Neutrophil (primary cell): ENCODE measurements around the gene MAN2B2.
"Not testable (repeated sequence)": the region's sequence is repeated elsewhere in the genome, so short reads cannot be mapped to it uniquely, and the experiment has no call there.

Experiments
- H3K27ac ChIP-seq: fragments of 200-600 bp; sonication (generic); 2 replicates; pipeline ENCODE4 v1.5.1; 2016; ENCODE audit warnings: mild to moderate bottlenecking, moderate library complexity
- H3K27me3 ChIP-seq: fragments of 200-600 bp; sonication (generic); 2 replicates; pipeline ENCODE4 v1.6.0; 2016; ENCODE audit warnings: mild to moderate bottlenecking
- H3K36me3 ChIP-seq: fragments of 200-600 bp; sonication (generic); 2 replicates; pipeline ENCODE4 v1.5.1; 2017
- H3K4me1 ChIP-seq, 2 experiments: fragments of 200-600 bp in 1 of 2; sonication (generic) in 1 of 2; 1 replicate in 1 of 2; 2 replicates in 1 of 2; pipeline versions ENCODE4 v1.5.1 to v1.6.1; 2013 to 2016; ENCODE audit warnings: low read depth in 1 of 2, low read length in 1 of 2, mild to moderate bottlenecking in 1 of 2, moderate library complexity in 1 of 2; ENCODE audit not compliant: control insufficient read depth in 1 of 2, insufficient read depth in 1 of 2
- H3K4me3 ChIP-seq, 2 experiments: fragments of 200-600 bp in 1 of 2; sonication (generic) in 1 of 2; 1 replicate in 1 of 2; 2 replicates in 1 of 2; pipeline ENCODE4 v1.5.1; 2013 to 2016; ENCODE audit warnings: low read depth in 1 of 2, low read length in 1 of 2, mild to moderate bottlenecking in 1 of 2, moderate library complexity in 1 of 2
- H3K9me3 ChIP-seq: fragments of 200-600 bp; sonication (generic); 2 replicates; pipeline ENCODE4 v1.5.1; 2016
- CTCF ChIP-seq: fragments of 200-600 bp; sonication (generic); IDR thresholded peaks from 2 replicates; pipeline ENCODE4 v1.5.1; 2016; ENCODE audit warnings: antibody characterized with exemption

The MAN2B2 gene

GRCh38 chr4:6644792-6645530 lies 70.0 kb downstream of the MAN2B2 start:
- Histone ChIP-seq H3K9me3 (no peaks in the 10 kb centered on the region), H3K27ac (no peak overlapping the region), H3K27me3 (no peaks in the 10 kb centered on the region)

GRCh38 chr4:6647169-6647568 lies 72.2 kb downstream of the MAN2B2 start:
- Histone ChIP-seq H3K4me1 (peaks cover 10 to 12% of the 10 kb centered on the region in 2 experiments), H3K27me3 (no peaks in the 10 kb centered on the region), H3K27ac (no peak overlapping the region), H3K9me3 (no peaks in the 10 kb centered on the region), H3K4me3 (no peak overlapping the region), H3K36me3 (peaks cover 16% of the 10 kb centered on the region)
- TF ChIP-seq CTCF = no peak

More at GRCh38 chr4:6644792-6645530, 70.0 kb downstream of the MAN2B2 start:
- Histone ChIP-seq H3K36me3 (peaks cover 19% of the 10 kb centered on the region), H3K4me3 (no peak overlapping the region), H3K4me1 (peaks cover 23% of the 10 kb centered on the region in 2 experiments)
- TF ChIP-seq CTCF = no peak

GRCh38 chr4:6647582-6648230 lies 72.7 kb downstream of the MAN2B2 start:
- H3K27me3 ChIP-seq = no peaks in the 10 kb centered on the region
- H3K9me3 ChIP-seq = no peaks in the 10 kb centered on the region
- H3K27ac ChIP-seq = no peak overlapping the region
- peaks cover 5 to 6% of the 10 kb centered on the region in 2 experiments for H3K4me1 ChIP-seq
- no peak for TF ChIP-seq CTCF
- H3K4me3 ChIP-seq = no peak overlapping the region
- peaks cover 10% of the 10 kb centered on the region for H3K36me3 ChIP-seq

GRCh38 chr4:6649216-6649615 lies 74.2 kb downstream of the MAN2B2 start:
- Histone ChIP-seq H3K4me3 (no peak overlapping the region), H3K9me3 (no peaks in the 10 kb centered on the region), H3K27me3 (no peaks in the 10 kb centered on the region), H3K27ac (no peak overlapping the region), H3K4me1 (no peaks in the 10 kb centered on the region), H3K36me3 (no peaks in the 10 kb centered on the region)
- no peak for TF ChIP-seq CTCF

GRCh38 chr4:6654211-6654610 lies 79.2 kb downstream of the MAN2B2 start:
- Histone ChIP-seq H3K27me3 (peaks cover 22% of the 10 kb centered on the region), H3K4me1 (peaks cover 8 to 15% of the 10 kb centered on the region in 2 experiments)
- H3K4me3 ChIP-seq, H3K9me3 ChIP-seq, H3K36me3 ChIP-seq, H3K27ac ChIP-seq: not testable (repeated sequence)

GRCh38 chr4:6655291-6655690 lies 80.3 kb downstream of the MAN2B2 start:
- not testable (repeated sequence) for H3K9me3 ChIP-seq, H3K27ac ChIP-seq, H3K36me3 ChIP-seq, H3K4me3 ChIP-seq
- peaks cover 33% of the 10 kb centered on the region for H3K27me3 ChIP-seq
- peaks cover 9 to 17% of the 10 kb centered on the region in 2 experiments for H3K4me1 ChIP-seq
